Gastroesophageal sphincter (tissue), 3 donors: ENCODE results near the gene DARS2.

Source experiments
- CTCF ChIP-seq, 4 experiments: fragments of 200-600 bp in 2 of 4; fragments of 450-650 bp in 2 of 4; sonication (generic) in 1 of 4; IDR thresholded peaks; one replicate each; pipeline ENCODE4 v1.5.1; 2017 to 2019; ENCODE audit warnings: antibody characterized with exemption in 4 of 4, mild to moderate bottlenecking in 2 of 4, moderate library complexity in 2 of 4
- EP300 ChIP-seq: sonication (generic); formaldehyde crosslinking; IDR thresholded peaks from one replicate; pipeline ENCODE4 v1.6.1; 2017; ENCODE audit warnings: antibody characterized with exemption, mild to moderate bottlenecking
- POLR2A ChIP-seq, 2 donors: fragments of 450-650 bp; IDR thresholded peaks; one replicate each; pipeline ENCODE4 v1.6.1; 2017; ENCODE audit warnings: antibody characterized with exemption in 2 of 2, mild to moderate bottlenecking in 2 of 2, moderate library complexity in 1 of 2
- POLR2AphosphoS5 ChIP-seq: sonication (generic); formaldehyde crosslinking; IDR thresholded peaks from one replicate; pipeline ENCODE4 v1.6.1; 2017; ENCODE audit warnings: antibody characterized with exemption

DNA sequence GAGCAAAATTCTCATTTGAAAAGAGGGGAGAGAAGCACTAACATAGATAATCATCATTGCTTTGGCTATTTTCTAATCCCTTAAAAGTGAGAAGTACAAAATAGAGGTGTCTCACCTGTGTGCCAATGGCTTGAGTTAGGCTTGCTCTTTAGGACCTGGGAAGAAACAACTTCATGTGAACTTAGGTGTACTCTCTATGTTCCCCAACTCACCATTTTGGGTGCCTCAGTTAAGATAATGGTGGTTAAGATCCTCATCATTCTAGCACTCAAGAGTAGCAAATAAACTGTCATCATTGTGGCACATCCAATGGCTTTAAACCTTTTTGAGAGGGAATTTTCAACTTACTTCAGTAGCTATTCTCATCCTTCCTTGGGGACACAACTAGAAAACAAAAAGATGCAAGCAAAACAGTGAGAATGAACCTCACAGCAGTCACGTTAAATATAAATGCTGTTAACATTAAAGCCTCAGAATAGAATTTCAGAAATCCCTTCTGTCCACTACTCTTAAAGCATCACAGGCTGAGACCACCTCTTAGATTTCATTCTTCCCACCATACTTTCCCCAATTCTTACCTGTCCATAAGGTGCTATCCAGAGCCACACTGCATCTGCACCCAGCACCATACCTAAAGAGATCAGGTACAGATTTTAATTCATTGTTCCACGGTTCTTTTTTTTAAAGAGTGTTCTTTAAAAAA lies 42.1 kb downstream of the DARS2 start:
- TF ChIP-seq POLR2AphosphoS5 (no peak), CTCF (IDR thresholded peaks at IDR 0.05) (no peak), POLR2A (IDR thresholded peaks at IDR 0.05) (no peak), EP300 (no peak)
